Hepatic stellate cell (primary cell): ENCODE results near the gene PAQR4.
"Not testable (repeated sequence)": the region's sequence is repeated elsewhere in the genome, so short reads cannot be mapped to it uniquely, and the experiment has no call there.

Source experiments
- DNase-seq: peaks from one replicate; pipeline ENCODE4 v3.0.0; 2011; ENCODE audit warnings: low spot score

Gene PAQR4

GRCh38 chr16:2943716-2944115, 25.4 kb upstream of the PAQR4 start:
- not testable (repeated sequence) for DNase-seq

GRCh38 chr16:2946649-2947048, 22.5 kb upstream of the PAQR4 start:
- no peak for DNase-seq

DNA sequence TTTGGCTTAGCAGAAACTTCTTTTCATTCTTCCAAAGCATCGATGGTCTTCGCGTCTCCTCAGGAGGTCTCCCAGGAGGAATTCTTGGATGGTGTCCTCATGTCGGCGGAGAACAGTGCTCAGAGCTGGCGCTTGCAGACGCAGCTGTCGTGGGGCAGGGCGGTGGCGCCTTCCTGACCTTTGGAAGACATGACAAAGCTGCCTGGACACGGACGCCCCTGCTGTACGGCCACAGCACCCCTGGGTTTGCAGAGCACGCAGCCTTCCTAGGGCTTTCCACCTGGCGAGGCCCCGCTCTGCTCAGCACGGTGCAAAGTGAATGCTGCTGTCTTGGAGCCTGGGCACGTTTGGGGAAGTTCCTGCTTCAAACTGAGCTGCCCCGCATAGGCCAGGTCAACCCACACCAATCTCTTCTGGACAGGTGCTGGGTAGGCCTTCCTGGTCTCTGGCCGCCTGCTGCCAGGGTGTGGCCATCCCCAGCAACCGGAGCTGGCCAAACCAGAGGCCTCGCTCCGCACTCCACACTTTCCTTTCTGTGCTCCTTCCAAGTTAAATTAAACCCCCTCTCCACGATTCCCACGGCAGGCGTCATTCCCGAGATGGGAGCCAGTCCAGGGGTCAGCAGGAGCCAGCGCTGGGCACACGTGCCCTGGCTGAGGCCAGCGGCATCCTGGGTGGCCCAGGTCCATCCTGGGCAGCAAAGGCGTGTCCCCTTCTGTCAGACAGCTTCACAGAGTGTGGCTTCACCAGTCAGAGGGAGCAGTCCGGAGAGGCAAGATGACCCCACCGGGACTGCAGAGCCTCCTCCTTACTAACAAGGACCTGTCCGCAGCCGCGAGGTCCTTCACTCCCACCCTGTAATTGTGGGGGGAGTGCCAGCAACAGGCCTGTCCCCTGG, 20.1 kb upstream of the PAQR4 start:
- DNase-seq: no peak

DNA sequence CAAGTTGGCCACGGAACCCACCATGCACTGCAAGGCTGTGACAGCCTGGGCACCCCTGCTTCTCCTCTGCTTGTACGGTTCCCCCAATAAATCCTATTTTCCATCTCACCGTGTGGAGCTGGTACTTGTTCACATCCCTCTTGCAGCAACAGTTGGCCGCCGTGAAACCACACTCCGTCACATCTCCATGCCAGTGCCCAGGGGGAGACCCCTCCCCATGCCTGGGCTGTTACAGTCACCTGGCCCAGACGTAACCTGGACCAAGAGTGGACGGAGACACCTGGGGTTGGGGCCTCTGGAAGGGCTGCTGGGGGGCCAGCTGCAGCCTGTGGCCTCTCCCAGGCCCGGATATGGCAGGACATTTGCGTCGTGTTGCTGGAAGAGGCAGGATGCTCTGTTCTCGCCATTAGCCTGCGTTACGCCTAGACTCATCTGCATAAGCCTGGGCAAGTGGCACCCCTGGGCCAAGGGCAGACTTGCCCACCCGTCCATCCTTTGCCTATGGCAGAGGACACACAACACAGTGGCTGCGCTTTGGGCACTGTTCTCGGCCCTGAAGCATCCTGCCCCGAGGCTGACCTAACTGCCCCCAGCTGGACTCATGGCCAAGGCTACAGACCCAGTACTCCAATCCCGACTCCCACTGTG, 19.3 kb upstream of the PAQR4 start:
- DNase-seq: no peak

GRCh38 chr16:2950353-2950724, 18.8 kb upstream of the PAQR4 start:
- no peak for DNase-seq

DNA sequence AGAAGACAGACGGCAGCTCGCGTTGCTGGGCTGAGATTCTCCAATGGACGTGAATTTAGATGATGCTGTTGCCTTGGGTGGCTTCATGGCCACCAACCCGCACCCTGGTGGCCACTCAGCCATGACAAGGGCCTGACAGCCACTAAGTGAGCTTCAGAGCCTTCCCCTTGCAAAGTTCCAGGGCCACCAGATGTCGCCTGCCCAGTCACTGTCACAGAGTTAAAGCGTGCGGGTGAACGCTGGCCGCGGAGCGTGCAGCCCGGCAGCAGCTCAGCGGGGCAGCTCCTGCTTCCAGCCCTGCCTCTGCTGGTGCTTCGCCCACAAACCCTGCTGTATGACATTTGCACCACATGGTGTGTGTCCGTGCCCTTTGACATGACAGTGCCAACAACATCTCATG, 18.4 kb upstream of the PAQR4 start:
- no peak for DNase-seq

DNA sequence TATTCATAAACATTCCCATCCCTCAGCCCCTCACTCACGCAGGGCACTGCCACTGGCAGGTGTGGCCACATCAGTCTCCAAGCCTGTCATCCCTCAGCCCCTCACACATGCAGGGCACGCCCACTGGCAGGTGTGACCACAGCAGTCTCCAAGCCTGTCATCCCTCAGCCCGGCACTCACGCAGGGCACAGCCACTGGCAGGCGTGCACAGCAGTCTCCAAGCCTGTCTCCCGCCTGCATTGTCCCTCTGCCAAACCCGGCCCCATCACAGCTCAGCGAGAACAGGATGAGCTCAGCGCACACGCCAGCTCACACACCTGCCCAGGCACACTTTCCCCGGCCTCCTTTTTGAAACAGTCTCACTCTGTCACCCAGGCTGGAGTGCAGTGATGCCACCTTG, 16.5 kb upstream of the PAQR4 start:
- no peak for DNase-seq

DNA sequence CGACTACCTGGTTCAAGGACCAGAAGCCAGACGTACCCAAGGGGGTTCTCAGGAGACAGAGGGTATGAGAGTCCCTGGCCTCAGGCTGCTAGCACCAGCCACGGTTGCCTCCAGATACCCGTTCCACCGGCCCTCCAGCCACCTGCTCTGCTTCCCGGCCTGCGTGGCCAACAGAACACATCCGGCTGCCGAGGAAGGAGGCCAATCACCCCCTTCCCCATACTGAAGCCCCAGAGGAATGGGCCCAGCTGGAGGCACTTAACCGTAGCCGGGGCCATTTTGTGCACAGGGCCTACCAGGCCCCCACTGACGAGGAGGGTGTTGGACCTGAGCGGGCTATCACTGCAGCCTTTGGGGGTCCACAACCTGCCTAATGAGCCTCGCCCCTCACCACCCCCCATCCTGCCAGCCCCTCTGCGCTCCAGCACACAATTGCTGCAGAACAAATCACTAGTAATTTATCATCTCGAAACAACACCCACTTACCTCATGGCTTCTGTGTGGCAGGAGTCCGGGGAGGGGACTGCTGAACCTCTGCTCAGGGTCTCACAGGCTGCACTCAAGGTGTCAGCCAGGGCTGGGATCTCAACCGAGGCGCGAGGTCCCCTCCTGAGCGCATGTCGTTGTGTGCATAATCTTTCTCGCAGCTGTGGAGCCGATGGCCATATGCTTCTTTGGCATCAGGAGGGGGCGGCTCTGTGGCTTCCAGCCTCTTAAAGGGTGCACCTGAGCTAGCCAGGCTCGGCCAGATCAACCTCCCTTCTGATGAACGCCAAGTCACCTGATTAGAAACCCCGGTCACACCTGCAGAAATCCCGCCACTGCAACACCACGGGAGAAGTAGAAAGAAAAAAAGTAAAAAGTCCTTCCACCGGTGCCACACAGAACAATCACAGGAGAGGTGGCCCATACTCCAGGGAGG, 15.2 kb upstream of the PAQR4 start:
- no peak for DNase-seq

DNA sequence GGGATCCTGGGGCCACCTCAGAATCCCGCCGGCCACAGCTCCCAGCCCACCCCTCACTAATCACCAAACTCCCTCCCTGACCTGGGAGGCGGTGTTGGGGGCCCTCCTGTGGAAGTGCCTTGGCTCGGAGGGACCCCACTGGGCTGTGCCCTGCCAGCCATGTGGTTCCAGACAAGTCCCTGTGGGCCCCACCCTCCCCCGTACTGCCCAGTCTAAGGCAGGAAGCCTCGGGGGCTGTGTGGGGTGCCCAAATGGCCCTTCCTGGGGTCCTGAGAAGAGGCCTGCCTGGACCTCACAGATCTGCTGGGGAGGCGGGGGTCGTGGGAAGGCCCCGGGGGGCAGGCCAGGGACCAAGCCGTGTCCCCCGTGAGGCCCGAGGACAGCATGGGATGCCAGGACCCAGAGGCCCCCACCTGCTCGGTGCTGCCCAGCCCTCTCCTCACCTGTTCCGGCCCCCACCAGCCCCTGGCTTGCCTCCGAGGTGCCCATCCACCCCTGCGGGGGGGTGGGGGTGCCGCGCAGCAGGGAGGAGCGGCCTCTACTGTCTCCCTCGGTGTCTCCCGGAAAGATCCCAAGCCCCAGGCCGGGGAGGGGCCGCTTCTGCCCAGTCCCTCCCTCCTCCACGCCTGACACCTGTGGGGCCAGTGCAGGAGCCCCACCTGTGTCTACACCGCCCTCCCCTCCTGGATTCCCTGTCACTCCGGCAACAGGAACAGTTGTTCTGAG, 14.3 kb upstream of the PAQR4 start:
- DNase-seq: no peak

DNA sequence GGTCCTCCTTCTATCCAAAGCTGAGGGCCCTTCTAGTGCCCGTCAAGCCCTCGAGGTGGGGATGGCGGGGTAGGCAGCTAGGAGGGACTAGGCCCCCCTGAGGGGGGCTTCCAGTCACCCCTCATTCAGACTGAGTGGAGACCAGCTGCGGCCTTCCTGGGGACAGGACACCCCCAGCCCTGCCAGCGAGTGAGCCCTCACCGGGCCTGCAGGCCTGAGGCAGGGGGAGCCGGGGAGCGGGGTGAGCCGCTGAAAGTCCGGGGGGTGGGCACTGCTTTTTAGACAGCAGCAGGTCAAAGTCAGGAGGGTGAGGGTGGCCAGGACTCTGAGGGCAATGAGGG, 13.7 kb upstream of the PAQR4 start:
- DNase-seq: no peak

DNA sequence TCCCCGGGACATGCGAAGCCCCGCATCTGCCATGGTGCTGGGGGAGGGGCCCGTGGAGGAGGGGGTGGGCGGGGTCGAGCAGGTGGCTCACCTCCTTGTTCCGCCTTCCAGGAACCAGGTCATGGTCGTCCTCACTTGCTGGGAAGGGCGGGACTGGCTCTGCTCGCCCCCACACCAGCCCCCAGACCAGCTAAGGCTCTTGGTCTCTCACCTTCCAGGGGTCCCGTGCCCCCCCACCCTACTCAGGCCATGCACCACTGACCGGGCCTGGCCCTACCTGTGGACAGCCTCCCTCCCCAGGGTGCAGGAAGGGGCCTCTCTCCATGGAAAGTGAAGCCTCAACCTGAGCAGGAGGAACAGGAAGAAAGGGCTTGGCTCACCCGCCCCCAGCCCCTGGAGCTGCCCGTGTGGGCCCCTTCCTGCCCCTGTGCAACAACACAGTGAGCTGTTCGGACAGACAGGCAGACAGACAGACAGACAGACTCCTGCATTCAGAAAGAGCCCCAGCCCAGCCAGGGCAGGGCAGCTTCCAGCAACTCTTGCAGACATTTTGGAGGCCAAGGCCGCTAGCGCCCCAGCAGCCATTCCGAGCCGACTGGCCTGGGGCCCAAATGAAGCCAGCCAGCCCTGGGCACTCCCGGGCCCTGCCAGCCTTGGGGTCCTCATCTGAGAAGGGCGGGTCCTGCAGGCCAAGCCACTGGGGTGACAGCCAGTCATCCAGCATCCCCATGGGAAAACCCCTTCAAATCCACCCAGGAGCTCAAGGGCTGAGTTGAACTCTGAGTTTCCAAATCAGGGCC, 13.2 kb upstream of the PAQR4 start:
- no peak for DNase-seq

DNA sequence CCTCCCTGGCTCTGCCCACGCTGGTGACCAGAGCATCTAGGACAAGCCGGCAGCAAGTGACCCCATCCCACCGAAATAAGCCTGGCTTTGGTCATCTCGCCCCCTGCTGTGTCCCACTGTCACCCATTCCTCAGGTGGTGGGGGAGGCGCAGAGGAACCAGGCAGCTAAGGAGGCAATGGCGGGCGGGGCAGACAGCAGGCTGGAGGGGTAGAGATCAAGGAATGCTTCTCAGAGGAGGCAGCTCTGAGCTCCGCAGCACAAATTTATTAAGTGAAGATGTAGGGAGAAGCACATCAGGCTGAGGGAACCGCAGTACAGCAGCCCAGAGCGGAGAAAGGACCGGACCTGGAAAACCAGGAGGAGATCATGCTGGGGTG, 12.6 kb upstream of the PAQR4 start:
- no peak for DNase-seq

GRCh38 chr16:2959206-2959605, 9.9 kb upstream of the PAQR4 start:
- no peak for DNase-seq

- no peak for DNase-seq
Observed at GRCh38 chr16:2960183-2961010, 8.8 kb upstream of the PAQR4 start.

- DNase-seq: no peak
Observed at GRCh38 chr16:2962334-2963073, 6.6 kb upstream of the PAQR4 start.

- no peak for DNase-seq
Observed at GRCh38 chr16:2963074-2963722, 6.0 kb upstream of the PAQR4 start.

DNA sequence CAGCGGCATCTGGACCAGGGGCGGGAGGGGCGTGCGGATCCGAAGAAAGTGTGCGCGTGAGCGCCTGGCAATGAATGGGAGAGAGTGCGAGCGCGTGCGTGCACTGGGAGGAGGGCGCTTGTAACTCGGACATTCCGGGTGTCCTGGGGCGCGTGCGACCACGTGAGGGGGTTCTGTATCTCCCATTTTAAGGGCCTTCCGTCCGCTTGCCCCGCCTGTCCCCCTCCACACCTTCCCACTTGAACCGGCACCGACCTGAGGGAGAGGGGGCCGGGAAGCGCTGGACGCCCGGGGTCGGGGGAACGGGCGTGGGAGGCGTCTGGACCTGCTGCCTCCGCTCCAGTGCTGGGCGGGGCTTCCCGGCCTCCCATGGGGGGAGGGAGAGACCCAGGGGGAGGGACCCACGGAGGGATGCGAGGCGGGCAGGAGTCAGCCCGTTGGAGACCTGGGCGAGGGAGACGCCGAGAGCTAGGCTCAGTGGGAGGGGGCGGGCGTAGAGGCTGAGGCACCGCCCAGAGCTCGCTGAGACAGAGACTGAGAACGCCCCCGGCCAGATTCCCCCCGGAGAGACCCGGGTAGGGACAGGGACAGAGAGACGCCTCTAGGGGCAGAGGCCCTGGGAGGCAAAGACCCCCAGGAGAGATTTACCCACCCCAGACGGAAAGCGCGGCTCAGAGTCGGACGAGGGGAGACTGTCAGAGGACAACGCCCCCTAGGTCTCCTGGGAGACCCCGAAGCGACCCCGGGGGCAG, 5.2 kb upstream of the PAQR4 start, which contains the start of gene KREMEN2:
Gene KREMEN2, plus strand, starts transcription at position 553 of the 752 bp plus-strand sequence. CDS start 246 bp downstream, outside the sequence.
- no peak for DNase-seq
